ENCODE results near the gene SOX21.
"Not testable (repeated sequence)": the region's sequence is repeated elsewhere in the genome, so short reads cannot be mapped to it uniquely, and the experiment has no call there.

The SOX21 gene

GRCh38 chr13:94718697-94719096, 6.4 kb upstream of the SOX21 start:
- not testable (repeated sequence) for H2AFZ ChIP-seq (ENCODE audit: low read length, unreplicated experiment); H3K36me3 ChIP-seq (ENCODE audit: insufficient read depth, low read length); H3K27ac ChIP-seq (ENCODE audit: low read depth, low read length); H3K4me3 ChIP-seq (ENCODE audit: low read depth, low read length); H3K79me2 ChIP-seq (ENCODE audit: control insufficient read depth, insufficient read depth, low read length, unreplicated experiment); H3K4me1 ChIP-seq (ENCODE audit: control insufficient read depth, insufficient read depth, low read length, unreplicated experiment)
- H3K27me3 ChIP-seq (ENCODE audit: insufficient read depth, low read length): peaks cover 46% of the 10 kb centered on the region

GRCh38 chr13:94717916-94718315, 5.6 kb upstream of the SOX21 start:
- H3K27ac ChIP-seq (ENCODE audit: low read depth, low read length): no peak overlapping the region
- H3K36me3 ChIP-seq (ENCODE audit: insufficient read depth, low read length): no peaks in the 10 kb centered on the region
- no peak overlapping the region for H3K4me3 ChIP-seq (ENCODE audit: low read depth, low read length)
- no peaks in the 10 kb centered on the region for H3K4me1 ChIP-seq (ENCODE audit: control insufficient read depth, insufficient read depth, low read length, unreplicated experiment)
- H2AFZ ChIP-seq (ENCODE audit: low read length, unreplicated experiment): no peak overlapping the region
- H3K27me3 ChIP-seq (ENCODE audit: insufficient read depth, low read length): peaks cover 53% of the 10 kb centered on the region
- no peaks in the 10 kb centered on the region for H3K79me2 ChIP-seq (ENCODE audit: control insufficient read depth, insufficient read depth, low read length, unreplicated experiment)

- Histone ChIP-seq H2AFZ (ENCODE audit: low read length, unreplicated experiment) (no peak overlapping the region), H3K4me3 (ENCODE audit: low read depth, low read length) (no peak overlapping the region), H3K36me3 (ENCODE audit: insufficient read depth, low read length) (no peaks in the 10 kb centered on the region), H3K79me2 (ENCODE audit: control insufficient read depth, insufficient read depth, low read length, unreplicated experiment) (no peaks in the 10 kb centered on the region), H3K4me1 (ENCODE audit: control insufficient read depth, insufficient read depth, low read length, unreplicated experiment) (no peaks in the 10 kb centered on the region), H3K27me3 (ENCODE audit: insufficient read depth, low read length) (peaks cover 53% of the 10 kb centered on the region), H3K27ac (ENCODE audit: low read depth, low read length) (no peak overlapping the region)
Observed at GRCh38 chr13:94716016-94716415, 3.7 kb upstream of the SOX21 start.

GRCh38 chr13:94713561-94714182, 1.3 kb upstream of the SOX21 start:
- no peaks in the 10 kb centered on the region for H3K4me1 ChIP-seq (ENCODE audit: control insufficient read depth, insufficient read depth, low read length, unreplicated experiment)
- no peaks in the 10 kb centered on the region for H3K36me3 ChIP-seq (ENCODE audit: insufficient read depth, low read length)
- H3K27ac ChIP-seq (ENCODE audit: low read depth, low read length): no peak overlapping the region
- H3K79me2 ChIP-seq (ENCODE audit: control insufficient read depth, insufficient read depth, low read length, unreplicated experiment): no peaks in the 10 kb centered on the region
- H3K4me3 ChIP-seq (ENCODE audit: low read depth, low read length): no peak overlapping the region
- no peak overlapping the region for H2AFZ ChIP-seq (ENCODE audit: low read length, unreplicated experiment)
- H3K27me3 ChIP-seq (ENCODE audit: insufficient read depth, low read length): peaks cover 77% of the 10 kb centered on the region

GRCh38 chr13:94712812-94713560, 641 bp upstream of the SOX21 start:
- Histone ChIP-seq H3K27me3 (ENCODE audit: insufficient read depth, low read length) (peaks cover 84% of the 10 kb centered on the region), H3K4me1 (ENCODE audit: control insufficient read depth, insufficient read depth, low read length, unreplicated experiment) (no peaks in the 10 kb centered on the region), H3K4me3 (ENCODE audit: low read depth, low read length) (peak overlapping the region; percentile 61)

GRCh38 chr13:94711561-94712286, 621 bp downstream of the SOX21 start:
- H3K4me3 ChIP-seq (ENCODE audit: low read depth, low read length): peak overlapping the region; percentile 61
- no peaks in the 10 kb centered on the region for H3K4me1 ChIP-seq (ENCODE audit: control insufficient read depth, insufficient read depth, low read length, unreplicated experiment)
- peaks cover 96% of the 10 kb centered on the region for H3K27me3 ChIP-seq (ENCODE audit: insufficient read depth, low read length)
- H3K27ac ChIP-seq (ENCODE audit: low read depth, low read length): no peak overlapping the region
- no peaks in the 10 kb centered on the region for H3K79me2 ChIP-seq (ENCODE audit: control insufficient read depth, insufficient read depth, low read length, unreplicated experiment)
- H2AFZ ChIP-seq (ENCODE audit: low read length, unreplicated experiment): no peak overlapping the region
- no peaks in the 10 kb centered on the region for H3K36me3 ChIP-seq (ENCODE audit: insufficient read depth, low read length)

More at GRCh38 chr13:94712812-94713560, 641 bp upstream of the SOX21 start:
- no peaks in the 10 kb centered on the region for H3K79me2 ChIP-seq (ENCODE audit: control insufficient read depth, insufficient read depth, low read length, unreplicated experiment)
- no peak overlapping the region for H2AFZ ChIP-seq (ENCODE audit: low read length, unreplicated experiment)
- no peak overlapping the region for H3K27ac ChIP-seq (ENCODE audit: low read depth, low read length)
- H3K36me3 ChIP-seq (ENCODE audit: insufficient read depth, low read length): no peaks in the 10 kb centered on the region

- H3K4me3 ChIP-seq (ENCODE audit: low read depth, low read length): 0 out of 2 replicates have a peak overlapping the region, but pooled peaks have one; percentile 17
- H3K27me3 ChIP-seq (ENCODE audit: insufficient read depth, low read length): peaks cover 96% of the 10 kb centered on the region
- H3K4me1 ChIP-seq (ENCODE audit: control insufficient read depth, insufficient read depth, low read length, unreplicated experiment): no peaks in the 10 kb centered on the region
- H3K79me2 ChIP-seq (ENCODE audit: control insufficient read depth, insufficient read depth, low read length, unreplicated experiment): no peaks in the 10 kb centered on the region
- no peak overlapping the region for H3K27ac ChIP-seq (ENCODE audit: low read depth, low read length)
- H2AFZ ChIP-seq (ENCODE audit: low read length, unreplicated experiment): no peak overlapping the region
- H3K36me3 ChIP-seq (ENCODE audit: insufficient read depth, low read length): no peaks in the 10 kb centered on the region
Observed at GRCh38 chr13:94710881-94711560, 1.3 kb downstream of the SOX21 start.

- Histone ChIP-seq H2AFZ (ENCODE audit: low read length, unreplicated experiment) (no peak overlapping the region), H3K27me3 (ENCODE audit: insufficient read depth, low read length) (peaks cover 96% of the 10 kb centered on the region), H3K36me3 (ENCODE audit: insufficient read depth, low read length) (no peaks in the 10 kb centered on the region), H3K27ac (ENCODE audit: low read depth, low read length) (no peak overlapping the region), H3K4me1 (ENCODE audit: control insufficient read depth, insufficient read depth, low read length, unreplicated experiment) (no peaks in the 10 kb centered on the region), H3K79me2 (ENCODE audit: control insufficient read depth, insufficient read depth, low read length, unreplicated experiment) (no peaks in the 10 kb centered on the region), H3K4me3 (ENCODE audit: low read depth, low read length) (no peak overlapping the region)
Observed at GRCh38 chr13:94710065-94710781, 2.1 kb downstream of the SOX21 start.

- Histone ChIP-seq H3K27ac (ENCODE audit: low read depth, low read length) (no peak overlapping the region), H3K27me3 (ENCODE audit: insufficient read depth, low read length) (peaks cover 97% of the 10 kb centered on the region), H3K79me2 (ENCODE audit: control insufficient read depth, insufficient read depth, low read length, unreplicated experiment) (no peaks in the 10 kb centered on the region), H3K36me3 (ENCODE audit: insufficient read depth, low read length) (no peaks in the 10 kb centered on the region), H3K4me1 (ENCODE audit: control insufficient read depth, insufficient read depth, low read length, unreplicated experiment) (no peaks in the 10 kb centered on the region), H3K4me3 (ENCODE audit: low read depth, low read length) (no peak overlapping the region), H2AFZ (ENCODE audit: low read length, unreplicated experiment) (no peak overlapping the region)
Observed at GRCh38 chr13:94709001-94709834, 3.1 kb downstream of the SOX21 start.

Measured in ACC112 (cell line).